ENCODE results near the gene ESRRA. TPM values are rescaled to one million over a fixed set of nuclear protein-coding genes. Genes with fewer than 3 reads are reported as not detected.

ESRRA gene
- total and polyA plus RNA-seq, 2 of the 8 experiments (the other 6 are each of a cell fraction or from before 2014, with no cell fraction given), result 18.2 to 37.0 TPM

DNA sequence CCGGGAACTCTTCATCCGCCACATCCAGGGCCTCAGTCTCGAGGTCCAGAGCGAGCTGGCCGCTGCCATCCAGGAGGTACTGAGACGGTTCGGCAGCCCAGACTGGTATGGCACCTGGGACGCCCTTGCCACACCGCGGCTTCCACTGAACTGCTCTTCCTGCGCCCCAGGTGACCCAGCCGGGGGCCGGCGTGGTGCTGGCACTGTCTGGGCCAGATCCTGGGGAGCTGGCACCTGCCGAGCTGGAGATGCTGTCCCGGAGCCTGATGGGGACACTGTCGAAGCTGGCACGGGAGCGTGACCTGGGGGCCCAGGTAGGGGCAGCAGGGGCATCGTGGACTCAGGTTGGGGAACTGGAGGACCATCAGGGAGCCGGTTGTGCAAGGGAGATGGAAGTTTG is 36.1 kb downstream of the ESRRA start:
- H3K79me2 ChIP-seq (ENCODE audit: control insufficient read depth in 1 of 2, insufficient read depth in 2 of 2, low read length in 2 of 2), result no peaks in the 10 kb centered on the region
- no peak overlapping the region for H2BK120ac ChIP-seq (replicated peaks; ENCODE audit: low read depth, low read length)
- TF ChIP-seq GABPA (IDR thresholded peaks at IDR 0.05; ENCODE audit: borderline replicate concordance, insufficient read depth, low read length) (no peak), TCF12 (IDR thresholded peaks at IDR 0.05; ENCODE audit: low read depth, low read length) (no peak), HDAC6 (IDR thresholded peaks at IDR 0.05; ENCODE audit: low read depth, low read length) (no peak), SP2 (IDR thresholded peaks at IDR 0.05; ENCODE audit: low read length) (no peak), SIRT6 (IDR thresholded peaks at IDR 0.05; ENCODE audit: low read length) (no peak), GTF2F1 (IDR thresholded peaks at IDR 0.05; ENCODE audit: borderline replicate concordance, low read depth, low read length) (no peak), CHD2 (IDR thresholded peaks at IDR 0.05; ENCODE audit: low read length) (no peak), JUND (IDR thresholded peaks at IDR 0.05; ENCODE audit: low read length) (no peak), EGR1 (IDR thresholded peaks at IDR 0.05; ENCODE audit: borderline replicate concordance, low read depth, low read length) (no peak), RFX5 (IDR thresholded peaks at IDR 0.05; ENCODE audit: borderline replicate concordance, low read depth, low read length) (no peak), CBX8 (IDR thresholded peaks at IDR 0.05; ENCODE audit: borderline replicate concordance, low read depth, low read length) (no peak), SIX5 (IDR thresholded peaks at IDR 0.05; ENCODE audit: low read depth, low read length) (no peak), POU5F1 (IDR thresholded peaks at IDR 0.05; ENCODE audit: low read depth, low read length) (no peak), PHF8 (conservative IDR thresholded peaks at IDR 0.05; ENCODE audit: low read depth, low read length) (no peak)

More for the DNA sequence above, 36.1 kb downstream of the ESRRA start:
- H3K27me3 ChIP-seq (replicated peaks in 1 of 4; ENCODE audit: control insufficient read depth in 3 of 4, extremely low read depth in 1 of 4, insufficient read depth in 3 of 4, low read length in 3 of 4), result peaks cover 0 to 2% (median 0%) of the 10 kb centered on the region in 4 experiments; a peak in 1 of 7 replicates
- H4K91ac ChIP-seq (replicated peaks; ENCODE audit: insufficient read length, low read length), result peak overlapping the region; percentile 92
- no peak overlapping the region for H3K56ac ChIP-seq (replicated peaks; ENCODE audit: insufficient read length, low read depth, low read length)
- H4K5ac ChIP-seq (ENCODE audit: insufficient read length, low read depth, low read length), result no peak overlapping the region
- peak overlapping the region; percentile 54 to 69 (median 62); a peak in 6 of 8 replicates for H3K4me3 ChIP-seq (ENCODE audit: extremely low read depth in 1 of 4, insufficient read depth in 2 of 4, low read depth in 3 of 4, low read length in 4 of 4)
- H2AFZ ChIP-seq (ENCODE audit: low read length), result no peak overlapping the region
- H3K27ac ChIP-seq (ENCODE audit: low read depth, low read length), result no peak overlapping the region
- ChIA-PET CTCF (ENCODE audit: partially characterized antibody) (interaction anchor here (0.6 to 37.6 kb wide), 20 partner anchors 4 to 1307 kb away, joined by 3 to 614 read pairs (median 4); partner anchors contain the start of genes BAD, CATSPERZ, CCDC88B and ESRRA), POLR2A (ENCODE audit: partially characterized antibody) (interaction anchor here (0.6 to 6.1 kb wide), 12 partner anchors 9 to 70 kb away, joined by 3 to 38 read pairs (median 5); partner anchors contain the start of genes BAD, ESRRA, PRDX5 and TRMT112)
- peak overlapping the region; percentile 38; the same call in 1 of the 2 replicates for H3K18ac ChIP-seq (ENCODE audit: extremely low read depth, low read length)
- H3K9ac ChIP-seq (replicated peaks in 1 of 4; ENCODE audit: extremely low read depth in 1 of 4, low read depth in 3 of 4, low read length in 3 of 4), result no peak overlapping the region
- DNase-seq (ENCODE audit: low read depth in 1 of 2, low spot score in 2 of 2) (no peak), FAIRE-seq (no peak)
- H3K4me2 ChIP-seq (ENCODE audit: insufficient read depth in 1 of 2, low read depth in 2 of 2, low read length in 2 of 2), result peak overlapping the region; percentile 71 to 88
- no peak overlapping the region for H3K14ac ChIP-seq (ENCODE audit: insufficient read length)
- peaks cover 0 to 2% of the 10 kb centered on the region in 2 experiments for H4K20me1 ChIP-seq (replicated peaks in 1 of 2; ENCODE audit: control insufficient read depth in 1 of 2, insufficient read depth in 2 of 2, low read length in 2 of 2)
- no peak overlapping the region for H2BK20ac ChIP-seq (ENCODE audit: low read length)
- H3K36me3 ChIP-seq (ENCODE audit: control insufficient read depth in 2 of 4, insufficient read depth in 4 of 4, low read length in 3 of 4), result no peaks in the 10 kb centered on the region
- peaks cover 0 to 23% (median 17%) of the 10 kb centered on the region in 4 experiments; a peak in 6 of 7 replicates for H3K4me1 ChIP-seq (replicated peaks in 1 of 4; ENCODE audit: control insufficient read depth in 3 of 4, insufficient read depth in 4 of 4, low read length in 3 of 4)
- H3K79me1 ChIP-seq (ENCODE audit: low read depth, low read length), result no peaks in the 10 kb centered on the region
- H3K23me2 ChIP-seq (ENCODE audit: low read depth, low read length), result peaks cover 11% of the 10 kb centered on the region; the same call in 1 of the 2 replicates
- H3K23ac ChIP-seq (ENCODE audit: insufficient read length), result no peak overlapping the region
- H4K8ac ChIP-seq (ENCODE audit: extremely low read depth, insufficient read depth, low read length), result peak overlapping the region; percentile 8; the same call in 1 of the 2 replicates
- WGBS, 2 experiments (ENCODE audit: extremely low coverage in 1 of 2, insufficient coverage in 1 of 2, insufficient read length in 1 of 2, insufficient replicate concordance in 2 of 2, low coverage in 1 of 2, low lambda C conversion rate in 2 of 2, missing lambda C conversion rate in 1 of 2), result 81% methylated on average over 17 of the region's 21 CpGs; no CpG with 5 or more reads in 1 of the 2 experiments
- H2BK15ac ChIP-seq (ENCODE audit: low read length), result peak overlapping the region; percentile 31; the same call in 1 of the 2 replicates
- H3K9me3 ChIP-seq (ENCODE audit: insufficient read depth in 2 of 2, low read depth in 1 of 2, low read length in 1 of 2), result no peaks in the 10 kb centered on the region
- peak overlapping the region; percentile 85; the same call in 1 of the 2 replicates for H2BK12ac ChIP-seq (ENCODE audit: low read depth, low read length)
- 0 out of 2 replicates have a peak overlapping the region, but pooled peaks have one; percentile 46 for H2BK5ac ChIP-seq (ENCODE audit: low read depth, low read length)
- no peak overlapping the region for H3K4ac ChIP-seq (replicated peaks; ENCODE audit: insufficient read length, low read depth, low read length)
- H2AK5ac ChIP-seq (ENCODE audit: low read depth, low read length), result peak overlapping the region; percentile 0; the same call in 1 of the 2 replicates
